ENCODE measurements around the gene MLLT1. TPM values are rescaled to one million over a fixed set of nuclear protein-coding genes. Genes with fewer than 3 reads are reported as not detected.

The MLLT1 gene
- polyA plus RNA-seq, 1 donor from 2014 or later: 1.7 TPM

GRCh38 chr19:6253954-6254733 is 25.6 kb downstream of the MLLT1 start:
- H3K27me3 Mint-ChIP-seq: no peaks in the 10 kb centered on the region
- H3K4me1 Mint-ChIP-seq: peaks cover 23 to 33% (median 27%) of the 10 kb centered on the region in 3 donors
- H3K9me3 Mint-ChIP-seq: no peaks in the 10 kb centered on the region
- H3K27ac Mint-ChIP-seq: no peak overlapping the region
- H3K36me3 Mint-ChIP-seq: peaks cover 24% of the 10 kb centered on the region
- no peak overlapping the region for H3K4me3 Mint-ChIP-seq

DNA sequence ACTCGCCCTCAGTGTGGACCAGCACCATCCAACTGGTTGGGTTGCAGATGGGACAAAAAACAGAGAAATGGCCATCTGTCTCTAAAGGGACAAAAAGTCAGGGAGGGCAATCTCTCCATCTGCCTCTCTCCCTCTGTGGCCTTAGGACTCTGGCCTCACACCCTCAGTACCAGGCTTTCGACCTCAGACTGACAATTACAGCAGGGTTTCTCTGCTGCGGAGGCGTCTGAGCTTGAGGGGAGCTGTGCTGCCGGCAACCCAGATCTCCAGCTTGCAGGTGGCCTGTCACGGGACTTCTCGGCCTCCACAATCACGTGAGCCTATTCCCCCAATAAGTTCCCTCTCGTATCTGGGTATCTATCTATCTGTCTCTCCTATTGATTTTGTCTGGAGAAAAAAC is 27.7 kb downstream of the MLLT1 start:
- Mint-ChIP-seq H3K9me3 (no peaks in the 10 kb centered on the region), H3K27me3 (no peaks in the 10 kb centered on the region), H3K27ac (no peak overlapping the region), H3K4me1 (peaks cover 20 to 27% (median 26%) of the 10 kb centered on the region in 3 donors), H3K36me3 (peaks cover 15% of the 10 kb centered on the region), H3K4me3 (no peak overlapping the region)

DNA sequence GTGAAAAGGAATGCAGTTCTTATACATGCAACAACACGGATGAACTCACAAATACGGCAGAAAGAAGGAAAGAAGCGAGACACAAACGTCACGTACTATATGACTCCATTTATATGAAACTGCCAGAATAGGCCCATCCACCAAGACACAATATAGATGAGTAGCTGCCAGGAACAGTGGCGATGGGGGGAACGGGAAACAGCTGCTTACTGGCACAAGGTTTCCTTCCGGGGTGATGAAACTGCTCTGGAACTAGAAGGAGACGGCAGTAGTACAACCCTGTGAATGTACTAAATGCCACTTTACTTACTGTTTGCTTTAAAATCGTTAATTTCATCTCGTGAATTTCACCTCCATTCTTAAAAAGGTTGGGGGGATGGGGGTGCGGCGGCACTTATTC is 28.9 kb downstream of the MLLT1 start:
- no peaks in the 10 kb centered on the region for H3K27me3 Mint-ChIP-seq
- H3K36me3 Mint-ChIP-seq: peaks cover 16% of the 10 kb centered on the region
- peaks cover 24 to 25% (median 25%) of the 10 kb centered on the region in 3 donors for H3K4me1 Mint-ChIP-seq
- H3K9me3 Mint-ChIP-seq: peaks cover 0 to 2% (median 0%) of the 10 kb centered on the region in 3 donors
- no peak overlapping the region for H3K4me3 Mint-ChIP-seq
- no peak overlapping the region for H3K27ac Mint-ChIP-seq

DNA sequence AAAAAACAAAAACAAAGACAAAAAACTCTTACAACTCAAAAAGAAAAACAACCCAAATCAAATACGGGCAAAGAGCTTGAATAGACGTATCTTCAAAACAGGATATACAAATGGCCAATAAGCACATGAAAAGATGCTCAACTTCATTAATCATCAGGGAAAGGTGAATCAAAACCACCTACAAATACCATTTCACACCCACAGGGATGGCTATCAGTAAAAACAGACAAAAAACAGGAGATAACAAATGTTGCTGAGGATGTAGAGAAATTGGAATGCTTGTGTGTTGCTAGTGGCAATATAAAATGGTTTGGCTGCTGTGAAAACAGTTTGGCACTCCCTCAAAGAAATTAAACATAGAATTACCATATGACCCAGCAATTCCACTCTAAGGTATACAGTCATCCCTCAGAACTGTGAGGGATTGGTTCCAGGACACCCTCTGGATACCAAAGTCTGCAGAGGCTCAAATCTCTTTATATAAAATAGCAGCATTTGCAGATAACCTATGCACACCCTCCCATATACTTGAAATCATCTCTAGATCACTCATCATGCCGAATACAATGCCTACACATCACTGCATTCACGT is 29.7 kb downstream of the MLLT1 start:
- Mint-ChIP-seq H3K4me1 (peaks cover 24 to 25% (median 25%) of the 10 kb centered on the region in 3 donors), H3K36me3 (peaks cover 15% of the 10 kb centered on the region), H3K9me3 (peaks cover 0 to 2% (median 0%) of the 10 kb centered on the region in 3 donors), H3K27me3 (no peaks in the 10 kb centered on the region), H3K27ac (no peak overlapping the region), H3K4me3 (peak overlapping the region in 1 of 4 donors; percentile 37)

- peaks cover 9% of the 10 kb centered on the region for H3K36me3 Mint-ChIP-seq
- peaks cover 0 to 2% (median 0%) of the 10 kb centered on the region in 3 donors for H3K9me3 Mint-ChIP-seq
- H3K27me3 Mint-ChIP-seq: no peaks in the 10 kb centered on the region
- no peak overlapping the region for H3K4me3 Mint-ChIP-seq
- H3K4me1 Mint-ChIP-seq: peaks cover 26 to 31% (median 28%) of the 10 kb centered on the region in 3 donors
- no peak overlapping the region for H3K27ac Mint-ChIP-seq
Measured at GRCh38 chr19:6249296-6249695, 30.5 kb downstream of the MLLT1 start.

GRCh38 chr19:6248844-6249243 is 30.9 kb downstream of the MLLT1 start:
- Mint-ChIP-seq H3K27me3 (no peaks in the 10 kb centered on the region), H3K4me3 (peak overlapping the region in 2 of 4 donors; percentile 50 to 71), H3K4me1 (peaks cover 30 to 35% (median 32%) of the 10 kb centered on the region in 3 donors), H3K36me3 (peaks cover 9% of the 10 kb centered on the region), H3K27ac (peak overlapping the region in 1 of 3 donors; percentile 71), H3K9me3 (peaks cover 0 to 2% (median 2%) of the 10 kb centered on the region in 3 donors)

DNA sequence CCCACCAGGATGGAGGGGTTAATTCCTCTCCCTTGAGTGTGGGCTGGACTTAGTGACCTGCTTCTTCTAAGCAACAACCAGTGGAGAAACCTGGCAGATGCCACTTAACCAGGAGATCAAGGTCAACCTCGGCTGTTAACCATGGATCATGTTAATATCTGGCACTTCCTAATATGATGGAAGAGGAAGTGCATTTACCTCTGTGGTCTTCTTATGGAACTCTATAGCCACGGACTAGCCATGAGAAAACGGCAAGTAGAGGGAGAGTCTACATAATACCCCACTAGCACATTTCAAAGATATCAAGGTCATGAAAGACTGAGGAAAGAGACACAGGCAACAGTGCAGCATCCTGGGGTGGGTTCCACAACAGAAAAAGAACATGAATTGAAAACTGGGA is 31.4 kb downstream of the MLLT1 start:
- Mint-ChIP-seq H3K27ac (peak overlapping the region in 1 of 3 donors; percentile 71), H3K9me3 (peaks cover 0 to 2% (median 2%) of the 10 kb centered on the region in 3 donors), H3K36me3 (peaks cover 8% of the 10 kb centered on the region), H3K4me3 (peak overlapping the region in 2 of 4 donors; percentile 71 to 72), H3K27me3 (no peaks in the 10 kb centered on the region), H3K4me1 (peaks cover 32 to 35% (median 35%) of the 10 kb centered on the region in 3 donors)

GRCh38 chr19:6247007-6247288 is 32.8 kb downstream of the MLLT1 start:
- Mint-ChIP-seq H3K27ac (no peak overlapping the region), H3K27me3 (no peaks in the 10 kb centered on the region), H3K9me3 (peaks cover 0 to 2% (median 2%) of the 10 kb centered on the region in 3 donors), H3K4me3 (peak overlapping the region in 1 of 4 donors; percentile 49), H3K4me1 (peaks cover 31 to 36% (median 33%) of the 10 kb centered on the region in 3 donors), H3K36me3 (peaks cover 6% of the 10 kb centered on the region)

GRCh38 chr19:6246174-6247006 is 33.4 kb downstream of the MLLT1 start:
- Mint-ChIP-seq H3K4me3 (peak overlapping the region in 1 of 4 donors; percentile 7), H3K27ac (no peak overlapping the region), H3K27me3 (no peaks in the 10 kb centered on the region), H3K4me1 (peaks cover 29 to 36% (median 33%) of the 10 kb centered on the region in 3 donors), H3K9me3 (peaks cover 0 to 2% (median 2%) of the 10 kb centered on the region in 3 donors), H3K36me3 (peaks cover 6% of the 10 kb centered on the region)

DNA sequence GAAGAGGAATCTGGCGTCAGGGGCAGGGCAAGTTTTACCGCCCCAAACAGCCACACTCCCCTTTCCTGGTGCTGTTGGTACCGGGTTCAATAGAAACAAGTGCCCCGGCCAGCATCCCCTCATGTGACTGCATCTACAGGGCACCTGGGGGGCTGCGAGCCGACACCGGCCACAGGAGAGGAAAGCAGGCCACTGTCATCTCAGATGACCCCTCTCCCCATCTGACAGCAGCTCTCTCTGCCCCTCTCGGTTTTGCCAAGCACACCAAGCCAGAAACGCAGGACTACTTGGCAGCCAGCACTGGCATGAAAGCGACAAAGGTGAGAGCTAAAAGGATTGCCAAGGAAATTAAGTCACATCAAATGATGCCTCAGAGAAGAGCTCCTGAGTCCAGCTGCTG is 37.1 kb downstream of the MLLT1 start:
- H3K9me3 Mint-ChIP-seq: peaks cover 0 to 2% (median 2%) of the 10 kb centered on the region in 3 donors
- no peak overlapping the region for H3K4me3 Mint-ChIP-seq
- peaks cover 6% of the 10 kb centered on the region for H3K36me3 Mint-ChIP-seq
- H3K4me1 Mint-ChIP-seq: peaks cover 22 to 31% (median 25%) of the 10 kb centered on the region in 3 donors
- no peak overlapping the region for H3K27ac Mint-ChIP-seq
- no peaks in the 10 kb centered on the region for H3K27me3 Mint-ChIP-seq

- Mint-ChIP-seq H3K9me3 (peaks cover 0 to 2% (median 2%) of the 10 kb centered on the region in 3 donors), H3K36me3 (peaks cover 3% of the 10 kb centered on the region), H3K4me1 (peaks cover 16 to 27% (median 25%) of the 10 kb centered on the region in 3 donors), H3K4me3 (no peak overlapping the region), H3K27me3 (no peaks in the 10 kb centered on the region), H3K27ac (no peak overlapping the region)
Measured at GRCh38 chr19:6241680-6242377, 37.9 kb downstream of the MLLT1 start.

DNA sequence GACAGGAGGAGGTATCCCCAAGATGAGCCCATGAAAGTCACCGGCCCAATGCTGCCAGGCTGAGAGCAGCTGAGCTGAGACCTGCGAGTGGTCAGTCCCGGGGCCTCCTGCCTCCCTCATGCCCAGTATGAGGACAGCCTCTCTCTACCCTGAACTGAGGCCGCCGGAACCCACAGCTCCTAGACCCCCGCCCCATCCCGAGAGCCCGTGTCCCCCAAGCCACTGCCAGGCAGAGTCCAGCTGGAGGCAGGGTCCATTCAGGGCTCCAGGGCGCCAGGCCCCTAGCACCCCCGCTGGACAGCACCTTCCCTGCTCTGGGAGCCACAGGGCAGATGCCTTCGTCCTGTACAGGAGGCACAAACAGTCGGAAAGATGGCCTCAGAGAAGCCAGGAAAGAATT is 38.7 kb downstream of the MLLT1 start:
- Mint-ChIP-seq H3K4me1 (peaks cover 16 to 25% (median 20%) of the 10 kb centered on the region in 3 donors), H3K27ac (no peak overlapping the region), H3K27me3 (no peaks in the 10 kb centered on the region), H3K4me3 (peak overlapping the region in 1 of 4 donors; percentile 49), H3K9me3 (peaks cover 0 to 2% (median 0%) of the 10 kb centered on the region in 3 donors), H3K36me3 (no peaks in the 10 kb centered on the region)

DNA sequence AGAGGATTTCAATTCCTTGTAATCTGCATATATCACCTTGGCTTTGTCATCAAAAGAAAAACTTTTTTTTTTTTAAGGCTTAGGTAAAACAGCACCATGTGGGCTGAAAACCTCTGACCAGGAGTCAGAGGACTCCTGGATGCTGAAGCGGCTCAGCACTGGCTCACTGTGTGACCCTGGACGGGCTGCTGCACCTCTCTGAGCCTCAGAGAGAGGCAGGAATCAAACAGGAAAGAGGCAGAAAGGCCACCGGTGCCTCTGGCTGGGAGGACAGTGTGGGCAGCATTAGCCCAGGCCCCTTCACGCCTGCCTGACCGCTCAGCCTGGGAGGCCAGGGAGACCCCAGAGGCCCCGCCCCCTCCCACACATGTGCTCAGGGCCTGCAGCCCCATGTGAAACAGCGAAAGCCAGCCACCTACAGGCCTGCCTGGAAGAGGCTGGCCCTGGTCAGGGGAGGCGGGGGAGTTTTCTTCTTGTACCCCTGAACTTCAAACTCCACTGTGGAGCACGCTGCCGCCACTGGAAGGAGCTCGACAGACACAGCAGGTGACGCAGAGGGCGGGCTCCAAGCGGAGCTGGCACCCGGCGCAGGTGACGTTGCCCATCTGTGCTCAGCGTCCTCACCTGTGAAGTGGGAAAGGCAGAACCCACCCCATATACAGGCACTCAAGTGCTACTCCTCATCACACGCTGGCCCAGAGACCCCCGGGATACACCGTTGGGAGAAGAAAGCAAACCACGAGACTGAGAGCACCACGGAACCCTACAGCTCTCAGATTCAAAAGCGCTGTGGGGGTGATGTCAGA is 39.7 kb downstream of the MLLT1 start:
- H3K36me3 Mint-ChIP-seq: no peaks in the 10 kb centered on the region
- peaks cover 16 to 28% (median 21%) of the 10 kb centered on the region in 3 donors for H3K4me1 Mint-ChIP-seq
- H3K27me3 Mint-ChIP-seq: no peaks in the 10 kb centered on the region
- H3K27ac Mint-ChIP-seq: no peak overlapping the region
- peaks cover 0 to 2% (median 0%) of the 10 kb centered on the region in 3 donors for H3K9me3 Mint-ChIP-seq
- H3K4me3 Mint-ChIP-seq: no peak overlapping the region

DNA sequence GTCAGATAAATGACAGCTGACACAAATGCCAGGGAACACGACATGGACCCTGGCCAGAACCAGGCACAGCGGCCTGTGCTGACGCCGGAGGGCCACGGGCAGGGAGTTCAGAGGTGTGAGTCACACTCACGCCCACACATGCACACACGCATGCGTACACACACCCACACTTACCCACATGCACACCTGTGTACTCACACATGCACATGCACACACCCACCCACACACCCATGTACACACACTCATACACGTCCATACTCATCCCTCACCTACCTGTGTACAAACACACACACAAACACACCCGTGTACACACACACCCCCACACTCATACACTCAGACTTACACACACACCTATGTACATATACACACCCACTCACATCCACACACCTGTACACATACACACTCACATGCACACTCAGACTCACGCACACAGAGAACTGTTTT is 40.4 kb downstream of the MLLT1 start:
- no peak overlapping the region for H3K27ac Mint-ChIP-seq
- peaks cover 0 to 2% (median 0%) of the 10 kb centered on the region in 3 donors for H3K9me3 Mint-ChIP-seq
- H3K4me1 Mint-ChIP-seq: peaks cover 11 to 27% (median 18%) of the 10 kb centered on the region in 3 donors

More for the DNA sequence above, 40.4 kb downstream of the MLLT1 start:
- Mint-ChIP-seq H3K36me3 (no peaks in the 10 kb centered on the region), H3K4me3 (no peak overlapping the region), H3K27me3 (no peaks in the 10 kb centered on the region)
